Body of pancreas (tissue), 4 donors: ENCODE data around the gene THADA.

Experiments
- CTCF ChIP-seq, 7 experiments: fragments of 450-650 bp in 4 of 7; fragments of 200-600 bp in 3 of 7; sonication (generic) in 3 of 7; IDR thresholded peaks; one replicate each; pipeline ENCODE4 v1.5.1; 2016 to 2019; ENCODE audit warnings: antibody characterized with exemption in 7 of 7
- POLR2A ChIP-seq, 3 donors: fragments of 450-650 bp; IDR thresholded peaks; one replicate each; pipeline ENCODE4 v1.6.1; 2016; ENCODE audit warnings: antibody characterized with exemption in 3 of 3, mild to moderate bottlenecking in 2 of 3

GRCh38 chr2:43343573-43344304, 252.1 kb downstream of the THADA start:
- no peak for TF ChIP-seq CTCF (IDR thresholded peaks at IDR 0.05)
- no peak for TF ChIP-seq POLR2A (IDR thresholded peaks at IDR 0.05)
